HepG2 (cell line): ENCODE results near the gene STK32B. TPM values are rescaled to one million over a fixed set of nuclear protein-coding genes. Genes with fewer than 3 reads are reported as not detected.

Experiments
- ATAC-seq: fragments of 200-7000 bp; cut with Tn5 transposase; 3 replicates; pipeline ENCODE4 v1.9.1; 2020; ENCODE audit warnings: mild to moderate bottlenecking, moderate library complexity
- BruUV-seq: library from RNA; stranded (reverse); fragments of 400-500 nt; replicated peaks from 2 replicates; lab custom pipeline; 2021; lab: Mats Ljungman, UMichigan
- CTCF ChIA-PET: fragments of 300-600 bp; formaldehyde crosslinking; extraction: SDS; loops from one replicate; lab custom pipeline; 2021; ENCODE audit warnings: low total read pairs, inconsistent platforms, low intra/inter-chr PET ratio; lab: Yijun Ruan, JAX
- POLR2A ChIA-PET: fragments of 350-600 bp; sonication (Branson Sonifier 250); formaldehyde crosslinking; loops from one replicate; lab custom pipeline; 2020; ENCODE audit warnings: antibody characterized with exemption, inconsistent platforms; lab: Yijun Ruan, JAX
- DNase-seq: peaks from one replicate; pipeline ENCODE4 v3.0.0-alpha.2; 2015; ENCODE audit warnings: low spot score
- FAIRE-seq: peaks from 3 replicates; lab custom pipeline; 2011; peaks lifted over from hg19 to GRCh38; lab: Jason Lieb, UNC
- H2AFZ ChIP-seq: one replicate; pipeline ENCODE4 v1.6.1; 2011; ENCODE audit warnings: low read length, inconsistent platforms
- H3K27ac ChIP-seq: fragments of 300-600 bp; 3 replicates; pipeline ENCODE4 v1.8.0; 2011; ENCODE audit warnings: mixed run types, mild to moderate bottlenecking, mixed read lengths, low read length, inconsistent platforms; ENCODE audit not compliant: insufficient read depth; ENCODE audit errors: extremely low read length
- H3K27me3 ChIP-seq, 2 experiments: fragments of 200-600 bp in 1 of 2; 2 replicates in 1 of 2; 3 replicates in 1 of 2; pipeline versions ENCODE4 v1.6.0 to v1.8.0; 2011; ENCODE audit warnings: low read length in 2 of 2, mild to moderate bottlenecking in 2 of 2, moderate library complexity in 2 of 2, inconsistent platforms in 1 of 2; ENCODE audit not compliant: insufficient read depth in 2 of 2, control insufficient read depth in 1 of 2
- H3K36me3 ChIP-seq, 2 experiments: fragments of 200-600 bp in 1 of 2; replicated peaks in 1 of 2; 2 replicates in 1 of 2; 3 replicates in 1 of 2; pipeline versions ENCODE4 v1.5.1 to v1.8.0; 2011; ENCODE audit warnings: low read length in 2 of 2, inconsistent platforms in 1 of 2; ENCODE audit not compliant: insufficient read depth in 2 of 2, control insufficient read depth in 1 of 2
- H3K4me1 ChIP-seq: 2 replicates; pipeline ENCODE4 v1.5.1; 2012; ENCODE audit warnings: low read length, inconsistent platforms; ENCODE audit not compliant: insufficient read depth
- H3K4me2 ChIP-seq: 2 replicates; pipeline ENCODE4 v1.6.0; 2011; ENCODE audit warnings: low read depth, low read length, inconsistent platforms
- H3K4me3 ChIP-seq, 3 experiments: fragments of 200-600 bp in 1 of 3; sonication (generic), shearing (Covaris generic) in 1 of 3; replicated peaks in 1 of 3; 2 replicates each; pipeline ENCODE4 v1.5.1; 2011 to 2016; ENCODE audit warnings: low read length in 3 of 3, inconsistent platforms in 2 of 3, low read depth in 2 of 3, mild to moderate bottlenecking in 2 of 3, control low read depth in 1 of 3, mixed read lengths in 1 of 3; ENCODE audit not compliant: insufficient read depth in 1 of 3
- H3K79me2 ChIP-seq: one replicate; pipeline ENCODE4 v1.6.1; 2011; ENCODE audit warnings: low read length, inconsistent platforms; ENCODE audit not compliant: insufficient read depth
- H3K9ac ChIP-seq: 2 replicates; pipeline ENCODE4 v1.6.0; 2011; ENCODE audit warnings: mild to moderate bottlenecking, low read depth, low read length, inconsistent platforms; ENCODE audit not compliant: insufficient read depth
- H3K9me3 ChIP-seq: 2 replicates; pipeline ENCODE4 v1.5.1; 2012; ENCODE audit warnings: mild to moderate bottlenecking, low read length
- H4K20me1 ChIP-seq: 2 replicates; pipeline ENCODE4 v1.6.0; 2011; ENCODE audit warnings: inconsistent platforms, mild to moderate bottlenecking, low read length, moderate library complexity; ENCODE audit not compliant: insufficient read depth
- AKNA ChIP-seq: sonication (generic); formaldehyde crosslinking; IDR thresholded peaks from 2 replicates; pipeline ENCODE4 v1.4.0; 2020; ENCODE audit warnings: missing genetic modification reagents, borderline replicate concordance
- DMAP1 ChIP-seq: IDR thresholded peaks from 2 replicates; pipeline ENCODE4 v1.6.1; 2016
- EED ChIP-seq: sonication (generic); formaldehyde crosslinking; IDR thresholded peaks from 2 replicates; pipeline ENCODE4 v1.5.0; 2020; ENCODE audit warnings: mild to moderate bottlenecking, missing genetic modification reagents
- GMEB2 ChIP-seq: IDR thresholded peaks from 2 replicates; pipeline ENCODE4 v1.6.1; 2016; ENCODE audit warnings: missing biosample characterization, missing genetic modification reagents, low read depth
- HBP1 ChIP-seq: IDR thresholded peaks from 2 replicates; pipeline ENCODE4 v1.6.1; 2016; ENCODE audit warnings: low read depth, control low read depth
- HDAC6 ChIP-seq: fragments of 200-600 bp; sonication (generic); IDR thresholded peaks from 2 replicates; pipeline ENCODE4 v1.7.0; 2017; ENCODE audit warnings: mild to moderate bottlenecking, antibody characterized with exemption, low read length, low read depth
- LBX2 ChIP-seq: sonication (generic); formaldehyde crosslinking; IDR thresholded peaks from 2 replicates; pipeline ENCODE4 v1.5.0; 2020; ENCODE audit warnings: missing genetic modification reagents, mild to moderate bottlenecking, borderline replicate concordance
- LCORL ChIP-seq, 2 experiments: fragments of 450-650 bp in 1 of 2; sonication (generic) in 1 of 2; formaldehyde crosslinking in 1 of 2; IDR thresholded peaks; 2 replicates each; pipeline versions ENCODE4 v1.5.0 to v1.6.1; 2017 to 2020; ENCODE audit warnings: antibody characterized with exemption in 1 of 2, missing genetic modification reagents in 1 of 2
- MATR3 ChIP-seq: sonication (generic); formaldehyde crosslinking; IDR thresholded peaks from 2 replicates; pipeline ENCODE4 v1.4.0; 2020; ENCODE audit warnings: missing genetic modification reagents
- SIN3A ChIP-seq: IDR thresholded peaks from 2 replicates; pipeline ENCODE4 v1.6.1; 2011; ENCODE audit warnings: low read depth, mild to moderate bottlenecking, control low read depth, low read length, borderline replicate concordance
- SP4 ChIP-seq: sonication (generic); formaldehyde crosslinking; IDR thresholded peaks from 2 replicates; pipeline ENCODE4 v1.8.1; 2023; ENCODE audit warnings: mild to moderate bottlenecking, missing genetic modification reagents
- STAT6 ChIP-seq: sonication (generic); formaldehyde crosslinking; IDR thresholded peaks from 2 replicates; pipeline ENCODE4 v1.4.0; 2020; ENCODE audit warnings: missing genetic modification reagents, mild to moderate bottlenecking, borderline replicate concordance
- TBX3 ChIP-seq: fragments of 450-650 bp; IDR thresholded peaks from 2 replicates; pipeline ENCODE4 v1.6.1; 2017; ENCODE audit warnings: antibody characterized with exemption, mild to moderate bottlenecking, inconsistent platforms, borderline replicate concordance
- ZNF564 ChIP-seq: sonication (generic); formaldehyde crosslinking; IDR thresholded peaks from 2 replicates; pipeline ENCODE4 v1.8.1; 2023; ENCODE audit warnings: mild to moderate bottlenecking, missing genetic modification reagents
- WGBS: methylation state at CpG from one replicate; pipeline ENCODE4 v1.1.6; 2017; ENCODE audit warnings: low lambda C conversion rate; 5-methylcytosine and 5-hydroxymethylcytosine counted together
- in situ Hi-C: cut with HindIII; loops from 2 replicates; pipeline ENCODE4 v1.10.0; 2017; ENCODE audit warnings: low pct_unique_long_range_greater_than_20kb; ENCODE audit not compliant: extremely low pct_ligation_motif_present
- intact Hi-C: fragments of 100-400 bp; cut with micrococcal nuclease; formaldehyde crosslinking; loops from one replicate; pipeline ENCODE4 v1.10.0; 2022; ENCODE audit not compliant: unreplicated experiment
- polyA plus RNA-seq, 8 experiments: library from polyadenylated mRNA; depleted of rRNA in 3 of 8; stranded (reverse) in 7 of 8; unstranded in 1 of 8; fragments of >200 nt; fragmentation: Illumina TruSeq in 4 of 8; extraction: Trizol in 4 of 8; gene quantifications; 2 replicates each; pipeline versions ENCODE4 v1.2.1 to v1.2.3, GENCODE V29; 2011 to 2016; ENCODE audit warnings: low read depth in 4 of 8, missing spikeins in 1 of 8, mixed read lengths in 1 of 8; ENCODE audit not compliant: insufficient read depth in 1 of 8
- total RNA-seq, 5 experiments: library from RNA; depleted of rRNA; stranded (reverse); fragments of >200 nt; fragmentation: Illumina TruSeq; extraction: Trizol; gene quantifications; 2 replicates each; pipeline ENCODE4 v1.2.3, GENCODE V29; 2016; ENCODE audit warnings: low read depth in 1 of 5

The STK32B gene
- total and polyA plus RNA-seq, 2 of the 13 experiments (the other 11 are each of a cell fraction or from before 2014, with no cell fraction given), result not detected

- no TSS peak for BruUV-seq
- Histone ChIP-seq H3K27me3 (no peaks in the 10 kb centered on the region), H3K27ac (no peak overlapping the region), H3K4me2 (no peak overlapping the region), H3K4me1 (no peaks in the 10 kb centered on the region), H4K20me1 (no peaks in the 10 kb centered on the region), H2AFZ (no peak overlapping the region), H3K9ac (no peak overlapping the region), H3K36me3 (no peaks in the 10 kb centered on the region), H3K4me3 (no peak overlapping the region), H3K79me2 (no peaks in the 10 kb centered on the region), H3K9me3 (no peaks in the 10 kb centered on the region)
- 76% methylated on average over 10 of the region's 14 CpGs for WGBS
- POLR2A ChIA-PET, result no interaction called here
- CTCF ChIA-PET, result no interaction called here
- FAIRE-seq, result no peak
- intact Hi-C loops, result no loop called here
- DNase-seq, result no peak
- in situ Hi-C loops, result loop anchor here (5.0 kb wide), 1 partner anchor 335 kb away; the partner anchor contains the start of gene STK32B
- no peak for ATAC-seq
- TF ChIP-seq LCORL (IDR thresholded peaks at IDR 0.05) (no peak), LCORL (CRISPR knock-in tag; IDR thresholded peaks at IDR 0.05) (no peak), DMAP1 (CRISPR knock-in tag) (no peak), SP4 (CRISPR knock-in tag) (no peak), GMEB2 (CRISPR knock-in tag) (no peak), LBX2 (no peak), MATR3 (CRISPR knock-in tag) (no peak), STAT6 (no peak), SIN3A (no peak), EED (CRISPR knock-in tag) (no peak), HBP1 (CRISPR knock-in tag) (no peak), HDAC6 (no peak), TBX3 (no peak), ZNF564 (CRISPR knock-in tag) (no peak), AKNA (CRISPR knock-in tag) (no peak)
These were observed 335.6 kb downstream of the STK32B start for GRCh38 chr4:5386921-5387320.
